Natural killer cell (primary cell): ENCODE results near the gene AKR1C4. TPM values are rescaled to one million over a fixed set of nuclear protein-coding genes. Genes with fewer than 3 reads are reported as not detected.
"Not testable (repeated sequence)": the region's sequence is repeated elsewhere in the genome, so short reads cannot be mapped to it uniquely, and the experiment has no call there.

Experiments used
- ATAC-seq, 3 donors: fragments of 150-1000 bp in 2 of 3; fragments of 200-7000 bp in 1 of 3; cut with Tn5 transposase; 1 replicate in 1 of 3; 2 replicates in 2 of 3; pipeline ENCODE4 v1.10.0; 2021; ENCODE audit warnings: mild to moderate bottlenecking in 2 of 3, moderate library complexity in 2 of 3
- DNase-seq, 2 donors: peaks; one replicate each; pipeline versions ENCODE4 v3.0.0 to v3.0.0-alpha.2; 2013 to 2021; ENCODE audit warnings: mixed read lengths in 1 of 2
- H3K27ac ChIP-seq: one replicate; pipeline ENCODE4 v1.5.1; 2013; ENCODE audit warnings: mild to moderate bottlenecking, low read length
- H3K27me3 ChIP-seq: one replicate; pipeline ENCODE4 v1.6.1; 2013; ENCODE audit warnings: low read length; ENCODE audit not compliant: control insufficient read depth, insufficient read depth
- H3K36me3 ChIP-seq: one replicate; pipeline ENCODE4 v1.6.1; 2013; ENCODE audit warnings: low read length; ENCODE audit not compliant: control insufficient read depth, insufficient read depth
- H3K4me1 ChIP-seq: one replicate; pipeline ENCODE4 v1.6.1; 2013; ENCODE audit warnings: low read length; ENCODE audit not compliant: control insufficient read depth, insufficient read depth
- H3K4me3 ChIP-seq: one replicate; pipeline ENCODE4 v1.5.1; 2013; ENCODE audit warnings: low read length
- H3K9me3 ChIP-seq: one replicate; pipeline ENCODE4 v1.6.1; 2013; ENCODE audit warnings: low read length; ENCODE audit not compliant: control insufficient read depth, insufficient read depth
- H3K27ac Mint-ChIP-seq, 2 donors: one replicate each; pipeline ENCODE4 v1.8.0; 2022; ENCODE audit warnings: mild to moderate bottlenecking in 2 of 2, mixed read lengths in 2 of 2, moderate library complexity in 1 of 2
- H3K27me3 Mint-ChIP-seq, 2 donors: one replicate each; pipeline ENCODE4 v1.8.0; 2022; ENCODE audit warnings: low read depth in 2 of 2, mixed read lengths in 2 of 2
- H3K36me3 Mint-ChIP-seq: one replicate; pipeline ENCODE4 v1.8.0; 2022; ENCODE audit warnings: mixed read lengths
- H3K4me1 Mint-ChIP-seq, 2 donors: one replicate each; pipeline ENCODE4 v1.8.0; 2022; ENCODE audit warnings: mixed read lengths in 2 of 2
- H3K4me3 Mint-ChIP-seq: one replicate; pipeline ENCODE4 v1.8.0; 2022; ENCODE audit warnings: mild to moderate bottlenecking, moderate library complexity, mixed read lengths
- H3K9me3 Mint-ChIP-seq, 2 donors: one replicate each; pipeline ENCODE4 v1.8.0; 2022; ENCODE audit warnings: mixed read lengths in 2 of 2
- WGBS: methylation state at CpG from one replicate; pipeline ENCODE4 v1.1.7; 2013; ENCODE audit warnings: missing lambda C conversion rate; ENCODE audit not compliant: insufficient coverage; 5-methylcytosine and 5-hydroxymethylcytosine counted together
- intact Hi-C: fragments of 100-400 bp; cut with micrococcal nuclease; formaldehyde crosslinking; loops from one replicate; pipeline ENCODE4 v1.14.2; 2022
- total RNA-seq, 4 donors: library from RNA; stranded (reverse); fragments of 120-200 nt in 1 of 4; gene quantifications; one replicate each; pipeline versions ENCODE4 v1.2.3 to v1.2.4, GENCODE V29; 2013 to 2022
- TF ChIP-seq, protein P1 (sequence below): fragments of 200-600 bp; IDR thresholded peaks from one replicate; pipeline ENCODE4 v1.8.0; 2022; ENCODE audit warnings: antibody characterized with exemption

Gene AKR1C4
- total RNA-seq, 3 donors from 2014 or later (not counting 1 experiment from before 2014, with no cell fraction given): not detected

DNA sequence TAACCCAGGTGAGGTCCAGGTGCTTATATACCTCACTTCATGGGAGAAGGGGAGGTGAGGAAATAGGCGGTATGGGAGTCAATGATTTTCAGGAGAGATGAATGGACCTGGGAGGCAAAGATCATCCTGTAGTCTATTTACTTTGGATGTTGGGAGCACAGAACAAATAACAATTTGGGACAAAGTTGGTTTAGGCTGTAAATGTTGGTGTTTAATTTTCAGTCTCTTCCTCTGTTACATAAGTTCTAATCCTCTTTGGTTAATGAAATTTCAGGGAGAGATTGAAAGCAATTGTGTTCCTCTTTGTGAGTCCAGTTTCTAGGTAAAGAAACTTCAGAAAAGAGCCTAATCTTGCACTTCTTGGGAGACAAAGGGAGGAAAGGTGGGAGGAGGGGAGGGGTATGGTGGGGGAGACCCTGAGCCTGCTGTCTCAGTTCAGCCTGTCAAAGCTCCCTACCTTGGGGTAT lies 46.9 kb downstream of the AKR1C4 start:
- Mint-ChIP-seq H3K4me1 (no peaks in the 10 kb centered on the region), H3K4me3 (no peak overlapping the region), H3K27me3 (no peaks in the 10 kb centered on the region), H3K9me3 (no peaks in the 10 kb centered on the region), H3K27ac (no peak overlapping the region), H3K36me3 (peaks cover 5% of the 10 kb centered on the region)
- Histone ChIP-seq H3K27me3 (no peaks in the 10 kb centered on the region), H3K27ac (no peak overlapping the region), H3K4me1 (no peaks in the 10 kb centered on the region), H3K36me3 (no peaks in the 10 kb centered on the region), H3K9me3 (no peaks in the 10 kb centered on the region), H3K4me3 (no peak overlapping the region)
- 100% methylated on average over 1 of the region's 1 CpG for WGBS
- no peak for ATAC-seq
- TF ChIP-seq, protein P1, sequence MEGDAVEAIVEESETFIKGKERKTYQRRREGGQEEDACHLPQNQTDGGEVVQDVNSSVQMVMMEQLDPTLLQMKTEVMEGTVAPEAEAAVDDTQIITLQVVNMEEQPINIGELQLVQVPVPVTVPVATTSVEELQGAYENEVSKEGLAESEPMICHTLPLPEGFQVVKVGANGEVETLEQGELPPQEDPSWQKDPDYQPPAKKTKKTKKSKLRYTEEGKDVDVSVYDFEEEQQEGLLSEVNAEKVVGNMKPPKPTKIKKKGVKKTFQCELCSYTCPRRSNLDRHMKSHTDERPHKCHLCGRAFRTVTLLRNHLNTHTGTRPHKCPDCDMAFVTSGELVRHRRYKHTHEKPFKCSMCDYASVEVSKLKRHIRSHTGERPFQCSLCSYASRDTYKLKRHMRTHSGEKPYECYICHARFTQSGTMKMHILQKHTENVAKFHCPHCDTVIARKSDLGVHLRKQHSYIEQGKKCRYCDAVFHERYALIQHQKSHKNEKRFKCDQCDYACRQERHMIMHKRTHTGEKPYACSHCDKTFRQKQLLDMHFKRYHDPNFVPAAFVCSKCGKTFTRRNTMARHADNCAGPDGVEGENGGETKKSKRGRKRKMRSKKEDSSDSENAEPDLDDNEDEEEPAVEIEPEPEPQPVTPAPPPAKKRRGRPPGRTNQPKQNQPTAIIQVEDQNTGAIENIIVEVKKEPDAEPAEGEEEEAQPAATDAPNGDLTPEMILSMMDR: no peak
- intact Hi-C loops: no loop called here
- DNase-seq: no peak

- peaks cover 11% of the 10 kb centered on the region for H3K36me3 Mint-ChIP-seq
- Histone ChIP-seq H3K4me3 (no peak overlapping the region), H3K36me3 (no peaks in the 10 kb centered on the region), H3K27ac (no peak overlapping the region), H3K27me3 (no peaks in the 10 kb centered on the region), H3K9me3 (no peaks in the 10 kb centered on the region), H3K4me1 (no peaks in the 10 kb centered on the region)
- 90% methylated on average over 8 of the region's 8 CpGs for WGBS
- TF ChIP-seq, protein P1: no peak
- no peaks in the 10 kb centered on the region for H3K9me3 Mint-ChIP-seq
- no peaks in the 10 kb centered on the region for H3K27me3 Mint-ChIP-seq
- H3K4me1 Mint-ChIP-seq: peaks cover 9 to 11% of the 10 kb centered on the region in 2 donors
- no peak overlapping the region for H3K4me3 Mint-ChIP-seq
- ATAC-seq (no peak), DNase-seq (no peak)
- intact Hi-C loops: no loop called here
- peak overlapping the region in 1 of 2 donors; percentile 62 for H3K27ac Mint-ChIP-seq
Measured at GRCh38 chr10:5252177-5253037, 55.8 kb downstream of the AKR1C4 start.

DNA sequence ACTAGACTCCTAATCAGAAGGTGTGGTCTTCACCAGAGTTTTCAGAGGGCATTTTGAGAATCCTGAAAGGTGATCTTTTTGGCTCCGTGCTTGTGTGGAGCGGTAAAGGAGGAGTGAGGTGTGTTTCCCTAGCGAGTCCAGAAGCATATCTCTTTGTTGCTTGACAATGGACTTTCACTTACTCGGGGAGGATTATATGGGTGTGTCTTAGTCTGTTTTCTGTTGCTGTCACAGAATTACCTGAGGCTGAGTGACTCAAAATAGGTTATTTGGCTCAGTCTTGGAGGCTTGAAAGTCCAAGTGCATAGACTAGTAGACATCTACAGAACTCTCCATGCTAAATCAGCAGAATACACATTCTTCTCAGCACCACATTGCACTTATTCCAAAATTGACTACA lies 57.9 kb downstream of the AKR1C4 start:
- no peak overlapping the region for H3K27ac Mint-ChIP-seq
- no peaks in the 10 kb centered on the region for H3K9me3 Mint-ChIP-seq
- WGBS: 94% methylated on average over 4 of the region's 4 CpGs
- Histone ChIP-seq H3K4me1 (no peaks in the 10 kb centered on the region), H3K36me3 (no peaks in the 10 kb centered on the region), H3K4me3 (no peak overlapping the region), H3K27ac (no peak overlapping the region), H3K9me3 (no peaks in the 10 kb centered on the region), H3K27me3 (no peaks in the 10 kb centered on the region)
- ATAC-seq: no peak
- no peak overlapping the region for H3K4me3 Mint-ChIP-seq
- DNase-seq: no peak
- H3K4me1 Mint-ChIP-seq: peaks cover 9 to 11% of the 10 kb centered on the region in 2 donors
- TF ChIP-seq, protein P1: no peak
- intact Hi-C loops: no loop called here
- H3K27me3 Mint-ChIP-seq: no peaks in the 10 kb centered on the region
- H3K36me3 Mint-ChIP-seq: peaks cover 11% of the 10 kb centered on the region

- H3K27ac Mint-ChIP-seq, H3K27me3 ChIP-seq, H3K9me3 ChIP-seq, H3K4me1 ChIP-seq, H3K36me3 ChIP-seq, DNase-seq, intact Hi-C loops, H3K9me3 Mint-ChIP-seq, ATAC-seq, H3K27me3 Mint-ChIP-seq, H3K4me3 Mint-ChIP-seq, H3K27ac ChIP-seq, H3K4me3 ChIP-seq: not testable (repeated sequence)
- WGBS: 100% methylated on average over 2 of the region's 3 CpGs
- peaks cover 3 to 13% of the 10 kb centered on the region in 2 donors for H3K4me1 Mint-ChIP-seq
- H3K36me3 Mint-ChIP-seq: peaks cover 11% of the 10 kb centered on the region
Measured at GRCh38 chr10:5257768-5258167, 61.1 kb downstream of the AKR1C4 start.
